Measurements from ENCODE around the gene MATR3.

GRCh38 chr5:139246394-139246793, 47.1 kb upstream of the MATR3 start:
- TF ChIP-seq ZNF217 (IDR thresholded peaks at IDR 0.05) (no peak), RAD51 (IDR thresholded peaks at IDR 0.05) (no peak), CTCF (IDR thresholded peaks at IDR 0.05 in 2 of 3, conservative IDR thresholded peaks at IDR 0.05 in 1 of 3; ENCODE audit: control insufficient read depth in 2 of 3, extremely low read depth in 1 of 3, insufficient read depth in 1 of 3, low read depth in 3 of 3, low read length in 3 of 3) (no peak), YY1 (IDR thresholded peaks at IDR 0.05; ENCODE audit: low read depth, low read length) (no peak), SIN3A (IDR thresholded peaks at IDR 0.05; ENCODE audit: low read depth, low read length) (no peak), POLR2A (IDR thresholded peaks at IDR 0.05; ENCODE audit: low read depth, low read length) (no peak), MYC (IDR thresholded peaks at IDR 0.05; ENCODE audit: insufficient read depth, insufficient read length, insufficient replicate concordance, low read length, severe bottlenecking) (no peak), MYB (IDR thresholded peaks at IDR 0.05; ENCODE audit: borderline replicate concordance, low read depth, low read length) (no peak), BRCA1 (IDR thresholded peaks at IDR 0.05; ENCODE audit: low read depth, low read length) (no peak), EP300 (IDR thresholded peaks at IDR 0.05; ENCODE audit: borderline replicate concordance in 1 of 2, control insufficient read depth in 1 of 2, low read depth in 2 of 2, low read length in 2 of 2) (no peak)
